A549 (cell line): Measurements from ENCODE around the gene GCNT2.

ENCODE experiments used
- EHMT2 ChIP-seq: fragments of 200-600 bp; sonication (generic); IDR thresholded peaks from 2 replicates; pipeline ENCODE4 v1.6.1; 2016; ENCODE audit warnings: antibody characterized with exemption, low read depth, mild to moderate bottlenecking, moderate library complexity
- POLR2A ChIP-seq: IDR thresholded peaks from 2 replicates; pipeline ENCODE4 v1.6.1; 2012; ENCODE audit warnings: mild to moderate bottlenecking, low read length
- TF ChIP-seq, protein P1 (sequence below): fragments of >200 bp; sonication (Bioruptor Twin); formaldehyde crosslinking; IDR thresholded peaks from 3 replicates; pipeline ENCODE4 v1.5.1; 2016

GRCh38 chr6:10554826-10555225 is 33.7 kb downstream of the GCNT2 start:
- TF ChIP-seq, protein P1, sequence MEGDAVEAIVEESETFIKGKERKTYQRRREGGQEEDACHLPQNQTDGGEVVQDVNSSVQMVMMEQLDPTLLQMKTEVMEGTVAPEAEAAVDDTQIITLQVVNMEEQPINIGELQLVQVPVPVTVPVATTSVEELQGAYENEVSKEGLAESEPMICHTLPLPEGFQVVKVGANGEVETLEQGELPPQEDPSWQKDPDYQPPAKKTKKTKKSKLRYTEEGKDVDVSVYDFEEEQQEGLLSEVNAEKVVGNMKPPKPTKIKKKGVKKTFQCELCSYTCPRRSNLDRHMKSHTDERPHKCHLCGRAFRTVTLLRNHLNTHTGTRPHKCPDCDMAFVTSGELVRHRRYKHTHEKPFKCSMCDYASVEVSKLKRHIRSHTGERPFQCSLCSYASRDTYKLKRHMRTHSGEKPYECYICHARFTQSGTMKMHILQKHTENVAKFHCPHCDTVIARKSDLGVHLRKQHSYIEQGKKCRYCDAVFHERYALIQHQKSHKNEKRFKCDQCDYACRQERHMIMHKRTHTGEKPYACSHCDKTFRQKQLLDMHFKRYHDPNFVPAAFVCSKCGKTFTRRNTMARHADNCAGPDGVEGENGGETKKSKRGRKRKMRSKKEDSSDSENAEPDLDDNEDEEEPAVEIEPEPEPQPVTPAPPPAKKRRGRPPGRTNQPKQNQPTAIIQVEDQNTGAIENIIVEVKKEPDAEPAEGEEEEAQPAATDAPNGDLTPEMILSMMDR = no peak
- TF ChIP-seq EHMT2 = no peak
- no peak for TF ChIP-seq POLR2A
